G401 (cell line): ENCODE measurements around the gene TOMM40L. TPM values are rescaled to one million over a fixed set of nuclear protein-coding genes. Genes with fewer than 3 reads are reported as not detected.

Source experiments
- DNase-seq: peaks from one replicate; pipeline ENCODE4 v3.0.0-alpha.2; 2015; ENCODE audit warnings: low spot score
- in situ Hi-C: cut with HindIII; loops from 2 replicates; pipeline ENCODE4 v1.10.0; 2016; ENCODE audit warnings: low sequenced_read_pairs, mixed read lengths
- total RNA-seq: library from RNA; depleted of rRNA; stranded (reverse); fragments of >200 nt; shearing (Covaris generic); gene quantifications from 2 replicates; pipeline ENCODE4 v1.2.3, GENCODE V29; 2014

Gene TOMM40L
- total RNA-seq, 1 experiment from 2014 or later = 37.4 TPM

- in situ Hi-C loops = no loop called here
- DNase-seq = no peak
Measured at GRCh38 chr1:161196521-161197451, 29.1 kb upstream of the TOMM40L start.

GRCh38 chr1:161197560-161198193 is 28.2 kb upstream of the TOMM40L start:
- DNase-seq = no peak
- in situ Hi-C loops = no loop called here

- in situ Hi-C loops = no loop called here
- DNase-seq = no peak
Measured at GRCh38 chr1:161198194-161198896, 27.5 kb upstream of the TOMM40L start.

GRCh38 chr1:161198897-161199431 is 26.9 kb upstream of the TOMM40L start, which contains the start of gene ADAMTS4:
Gene ADAMTS4 (minus strand): TSS chr1:161199054. CDS start chr1:161198627, 427 bp downstream.
- DNase-seq = no peak
- in situ Hi-C loops = no loop called here

- in situ Hi-C loops = loop anchor here (25.0 kb wide), 1 partner anchor 188 kb away; no protein-coding TSS in a partner anchor
- no peak for DNase-seq
Measured at GRCh38 chr1:161199506-161200139, 26.2 kb upstream of the TOMM40L start.

- DNase-seq = no peak
- in situ Hi-C loops = loop anchor here (25.0 kb wide), 1 partner anchor 187 kb away; no protein-coding TSS in a partner anchor
Measured at GRCh38 chr1:161200421-161200991, 25.4 kb upstream of the TOMM40L start.

GRCh38 chr1:161200992-161201835 is 24.6 kb upstream of the TOMM40L start:
- DNase-seq = no peak
- in situ Hi-C loops = loop anchor here (25.0 kb wide), 1 partner anchor 186 kb away; no protein-coding TSS in a partner anchor

GRCh38 chr1:161201836-161202712 is 23.8 kb upstream of the TOMM40L start, which contains the start of gene NDUFS2:
Gene NDUFS2 (plus strand): TSS chr1:161202367. CDS start chr1:161202386, 19 bp downstream.
- peak; percentile 99 for DNase-seq
- in situ Hi-C loops = loop anchor here (25.0 kb wide), 1 partner anchor 185 kb away; no protein-coding TSS in a partner anchor

GRCh38 chr1:161206411-161207140 is 19.3 kb upstream of the TOMM40L start:
- in situ Hi-C loops = loop anchor here (25.0 kb wide), 1 partner anchor 181 kb away; no protein-coding TSS in a partner anchor
- no peak for DNase-seq

- DNase-seq = no peak
- in situ Hi-C loops = loop anchor here (25.0 kb wide), 1 partner anchor 180 kb away; no protein-coding TSS in a partner anchor
Measured at GRCh38 chr1:161207173-161207572, 18.7 kb upstream of the TOMM40L start.

- peak; percentile 80 for DNase-seq
- in situ Hi-C loops = loop anchor here (25.0 kb wide), 1 partner anchor 177 kb away; no protein-coding TSS in a partner anchor
Measured at GRCh38 chr1:161209790-161210409, 16.0 kb upstream of the TOMM40L start.

GRCh38 chr1:161214369-161214768 is 11.5 kb upstream of the TOMM40L start:
- DNase-seq = no peak
- in situ Hi-C loops = loop anchor here (25.0 kb wide), 1 partner anchor 173 kb away; no protein-coding TSS in a partner anchor

- no peak for DNase-seq
- in situ Hi-C loops = loop anchor here (25.0 kb wide), 1 partner anchor 172 kb away; no protein-coding TSS in a partner anchor
Measured at GRCh38 chr1:161215076-161215475, 10.8 kb upstream of the TOMM40L start, which contains the start of gene FCER1G. Gene FCER1G (plus strand): TSS chr1:161215295. CDS start chr1:161215322, 27 bp downstream.

- DNase-seq = no peak
- in situ Hi-C loops = loop anchor here (25.0 kb wide), 1 partner anchor 170 kb away; no protein-coding TSS in a partner anchor
Measured at GRCh38 chr1:161216945-161217712, 8.7 kb upstream of the TOMM40L start.
